Ishikawa (cell line): ENCODE measurements around the gene PEA15.

ENCODE experiments used
- CEBPB ChIP-seq: IDR thresholded peaks from 2 replicates; pipeline ENCODE4 v1.6.1; 2012
- CREB1 ChIP-seq: IDR thresholded peaks from 2 replicates; pipeline ENCODE4 v1.6.1; 2012; ENCODE audit warnings: low read depth
- EGR1 ChIP-seq: IDR thresholded peaks from 2 replicates; pipeline ENCODE4 v1.6.1; 2012
- EP300 ChIP-seq: IDR thresholded peaks from 2 replicates; pipeline ENCODE4 v1.6.1; 2012; ENCODE audit warnings: borderline replicate concordance
- FOXM1 ChIP-seq: IDR thresholded peaks from 2 replicates; pipeline ENCODE4 v1.6.1; 2012; ENCODE audit warnings: low read depth, borderline replicate concordance
- NFIC ChIP-seq: IDR thresholded peaks from 2 replicates; pipeline ENCODE4 v1.6.1; 2012
- RAD21 ChIP-seq: IDR thresholded peaks from 2 replicates; pipeline ENCODE4 v1.6.1; 2012; ENCODE audit warnings: low read depth
- TAF1 ChIP-seq: IDR thresholded peaks from 2 replicates; pipeline ENCODE4 v1.6.1; 2012; ENCODE audit warnings: low read depth, mild to moderate bottlenecking
- TCF12 ChIP-seq: IDR thresholded peaks from 2 replicates; pipeline ENCODE4 v1.6.1; 2012; ENCODE audit warnings: low read depth
- TEAD4 ChIP-seq: IDR thresholded peaks from 2 replicates; pipeline ENCODE4 v1.6.1; 2012
- YY1 ChIP-seq: IDR thresholded peaks from 2 replicates; pipeline ENCODE4 v1.6.1; 2012; ENCODE audit warnings: low read depth
- ZBTB7A ChIP-seq: IDR thresholded peaks from 2 replicates; pipeline ENCODE4 v1.6.1; 2012; ENCODE audit warnings: low read depth
- TF ChIP-seq, protein P1 (sequence below): IDR thresholded peaks from 2 replicates; pipeline ENCODE4 v1.6.1; 2012
- TF ChIP-seq, protein P2 (sequence below): IDR thresholded peaks from 2 replicates; pipeline ENCODE4 v1.6.1; 2012
- TF ChIP-seq, protein P3 (sequence below): IDR thresholded peaks from 2 replicates; pipeline ENCODE4 v1.6.1; 2012; ENCODE audit warnings: low read depth, mild to moderate bottlenecking

PEA15 gene

DNA sequence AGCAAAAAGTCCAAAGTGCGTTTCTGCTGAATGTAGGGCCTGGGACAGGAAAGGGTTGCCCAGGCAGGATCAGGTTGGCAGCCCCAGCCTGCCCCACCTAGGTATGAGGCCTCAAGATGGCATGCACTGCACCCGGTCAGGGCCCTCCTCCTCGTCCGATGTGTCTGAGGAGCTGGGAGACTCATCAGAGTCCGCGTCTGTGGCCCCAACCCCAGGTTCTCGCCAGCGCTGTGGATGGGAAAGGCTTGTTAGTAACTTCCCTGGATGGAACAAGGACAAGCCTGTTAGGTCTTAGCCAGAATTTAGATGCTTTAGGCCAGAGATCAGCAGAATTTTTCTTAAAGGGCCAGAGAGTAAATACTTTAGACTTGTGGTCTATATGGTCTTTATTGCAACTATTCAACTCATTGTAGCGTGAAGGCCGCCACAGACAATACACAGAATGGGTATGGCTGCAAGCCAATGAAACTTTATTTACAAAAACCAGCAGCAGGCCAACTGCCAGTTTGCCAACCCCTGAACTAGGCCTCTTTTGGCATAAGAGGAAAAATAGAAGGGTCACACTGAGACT, 12.4 kb downstream of the PEA15 start:
- 0 out of 2 replicates have a peak, but pooled peaks have one; percentile 32 for TF ChIP-seq FOXM1
- TF ChIP-seq TEAD4: peak; percentile 49
- peak; percentile 96 for TF ChIP-seq NFIC
- no peak for TF ChIP-seq CREB1
- TF ChIP-seq, protein P1, sequence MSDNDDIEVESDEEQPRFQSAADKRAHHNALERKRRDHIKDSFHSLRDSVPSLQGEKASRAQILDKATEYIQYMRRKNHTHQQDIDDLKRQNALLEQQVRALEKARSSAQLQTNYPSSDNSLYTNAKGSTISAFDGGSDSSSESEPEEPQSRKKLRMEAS: no peak
- peak; percentile 70; the same call in 1 of the 2 replicates for TF ChIP-seq EP300
- no peak; the same call in 1 of the 2 replicates for TF ChIP-seq RAD21
- TF ChIP-seq TCF12: peak; percentile 85
- no peak for TF ChIP-seq EGR1

DNA sequence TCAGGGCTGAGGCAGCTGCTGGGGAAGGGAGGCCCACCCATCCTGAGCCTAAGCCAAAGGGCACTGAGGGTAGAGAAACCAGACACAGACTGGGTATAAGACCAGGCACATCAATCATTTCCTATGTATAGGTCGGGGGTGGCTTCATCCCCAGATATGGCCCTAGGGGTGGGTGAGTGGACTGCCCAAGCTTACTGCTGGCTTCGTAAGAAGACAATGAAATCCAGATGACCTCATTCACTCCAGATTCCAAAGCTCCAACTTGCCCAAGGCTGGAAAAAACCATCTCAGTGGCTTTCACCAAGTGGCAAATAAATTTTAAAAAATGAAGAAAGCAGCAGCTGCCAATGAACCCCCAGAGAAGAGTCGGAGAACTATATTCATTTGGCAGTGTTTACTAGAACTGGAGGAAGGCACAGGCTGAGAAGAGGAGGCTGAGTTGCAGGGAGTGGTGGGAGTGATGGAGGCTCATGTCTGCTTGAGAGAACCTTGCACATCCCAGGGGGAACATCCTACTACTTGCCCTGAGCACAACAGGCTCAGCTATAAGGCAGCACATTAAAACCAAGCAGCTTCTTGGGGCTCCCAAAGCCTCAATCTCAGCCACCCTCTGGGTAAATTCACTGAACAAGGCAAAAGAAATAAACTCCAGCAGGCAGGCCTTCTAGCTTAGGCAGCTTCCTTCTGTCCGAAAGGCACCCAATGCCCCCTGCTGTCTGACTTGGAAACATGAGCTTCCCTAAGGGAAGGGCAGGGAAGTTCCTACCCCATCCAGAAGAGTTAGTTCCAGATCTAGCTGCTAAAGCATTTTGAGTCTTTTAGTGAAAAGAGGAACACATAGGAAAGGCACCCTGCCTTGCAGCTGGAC, 14.1 kb downstream of the PEA15 start:
- TF ChIP-seq ZBTB7A: no peak
- TF ChIP-seq RAD21: peak; percentile 74

DNA sequence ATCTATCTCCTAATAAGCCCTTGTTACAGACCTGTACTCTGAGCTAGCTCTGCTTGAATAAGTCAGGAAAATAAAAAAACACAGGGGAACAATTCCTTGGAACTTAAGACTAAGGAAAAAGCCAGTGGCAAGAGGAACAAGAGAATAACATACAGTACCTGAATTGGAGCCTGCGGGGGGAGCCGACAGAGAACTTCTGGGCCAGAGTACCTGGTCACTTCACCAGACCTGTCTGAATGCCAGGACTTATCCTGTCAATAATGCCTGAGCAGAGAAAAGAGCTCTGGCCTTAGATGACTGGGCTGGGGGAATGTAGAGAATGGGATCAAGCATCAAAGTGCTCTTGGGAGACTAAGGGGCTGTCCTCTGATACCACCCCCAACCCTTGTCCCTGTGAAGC, 15.1 kb downstream of the PEA15 start:
- TF ChIP-seq EP300: no peak
- TF ChIP-seq CEBPB: no peak

DNA sequence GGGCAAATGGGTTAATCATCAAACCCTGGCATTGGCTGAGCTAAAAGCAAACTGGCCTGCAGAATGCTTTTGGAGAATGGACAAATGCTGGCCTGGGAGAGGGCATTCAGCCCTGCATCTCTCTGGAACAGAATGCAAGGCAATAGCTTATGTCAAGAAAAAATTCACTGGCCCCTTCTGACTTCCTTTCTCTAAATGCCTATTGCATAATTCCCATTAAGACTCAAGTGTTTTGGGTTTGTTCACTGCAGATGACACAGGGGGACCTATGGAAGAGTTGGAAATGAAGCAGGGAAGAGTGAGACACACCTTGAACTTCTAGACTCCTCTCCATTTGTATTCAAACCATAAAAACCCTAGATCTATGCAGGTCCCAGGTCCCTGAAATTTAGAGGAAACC, 15.9 kb downstream of the PEA15 start:
- TF ChIP-seq ZBTB7A (no peak), EGR1 (no peak), TAF1 (no peak), TCF12 (no peak), CREB1 (no peak), EP300 (no peak), FOXM1 (no peak), NFIC (no peak), RAD21 (no peak), TEAD4 (no peak)
- TF ChIP-seq, protein P1: no peak
- TF ChIP-seq, protein P2, sequence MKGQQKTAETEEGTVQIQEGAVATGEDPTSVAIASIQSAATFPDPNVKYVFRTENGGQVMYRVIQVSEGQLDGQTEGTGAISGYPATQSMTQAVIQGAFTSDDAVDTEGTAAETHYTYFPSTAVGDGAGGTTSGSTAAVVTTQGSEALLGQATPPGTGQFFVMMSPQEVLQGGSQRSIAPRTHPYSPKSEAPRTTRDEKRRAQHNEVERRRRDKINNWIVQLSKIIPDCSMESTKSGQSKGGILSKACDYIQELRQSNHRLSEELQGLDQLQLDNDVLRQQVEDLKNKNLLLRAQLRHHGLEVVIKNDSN: no peak
- TF ChIP-seq, protein P3, sequence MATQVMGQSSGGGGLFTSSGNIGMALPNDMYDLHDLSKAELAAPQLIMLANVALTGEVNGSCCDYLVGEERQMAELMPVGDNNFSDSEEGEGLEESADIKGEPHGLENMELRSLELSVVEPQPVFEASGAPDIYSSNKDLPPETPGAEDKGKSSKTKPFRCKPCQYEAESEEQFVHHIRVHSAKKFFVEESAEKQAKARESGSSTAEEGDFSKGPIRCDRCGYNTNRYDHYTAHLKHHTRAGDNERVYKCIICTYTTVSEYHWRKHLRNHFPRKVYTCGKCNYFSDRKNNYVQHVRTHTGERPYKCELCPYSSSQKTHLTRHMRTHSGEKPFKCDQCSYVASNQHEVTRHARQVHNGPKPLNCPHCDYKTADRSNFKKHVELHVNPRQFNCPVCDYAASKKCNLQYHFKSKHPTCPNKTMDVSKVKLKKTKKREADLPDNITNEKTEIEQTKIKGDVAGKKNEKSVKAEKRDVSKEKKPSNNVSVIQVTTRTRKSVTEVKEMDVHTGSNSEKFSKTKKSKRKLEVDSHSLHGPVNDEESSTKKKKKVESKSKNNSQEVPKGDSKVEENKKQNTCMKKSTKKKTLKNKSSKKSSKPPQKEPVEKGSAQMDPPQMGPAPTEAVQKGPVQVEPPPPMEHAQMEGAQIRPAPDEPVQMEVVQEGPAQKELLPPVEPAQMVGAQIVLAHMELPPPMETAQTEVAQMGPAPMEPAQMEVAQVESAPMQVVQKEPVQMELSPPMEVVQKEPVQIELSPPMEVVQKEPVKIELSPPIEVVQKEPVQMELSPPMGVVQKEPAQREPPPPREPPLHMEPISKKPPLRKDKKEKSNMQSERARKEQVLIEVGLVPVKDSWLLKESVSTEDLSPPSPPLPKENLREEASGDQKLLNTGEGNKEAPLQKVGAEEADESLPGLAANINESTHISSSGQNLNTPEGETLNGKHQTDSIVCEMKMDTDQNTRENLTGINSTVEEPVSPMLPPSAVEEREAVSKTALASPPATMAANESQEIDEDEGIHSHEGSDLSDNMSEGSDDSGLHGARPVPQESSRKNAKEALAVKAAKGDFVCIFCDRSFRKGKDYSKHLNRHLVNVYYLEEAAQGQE: no peak

DNA sequence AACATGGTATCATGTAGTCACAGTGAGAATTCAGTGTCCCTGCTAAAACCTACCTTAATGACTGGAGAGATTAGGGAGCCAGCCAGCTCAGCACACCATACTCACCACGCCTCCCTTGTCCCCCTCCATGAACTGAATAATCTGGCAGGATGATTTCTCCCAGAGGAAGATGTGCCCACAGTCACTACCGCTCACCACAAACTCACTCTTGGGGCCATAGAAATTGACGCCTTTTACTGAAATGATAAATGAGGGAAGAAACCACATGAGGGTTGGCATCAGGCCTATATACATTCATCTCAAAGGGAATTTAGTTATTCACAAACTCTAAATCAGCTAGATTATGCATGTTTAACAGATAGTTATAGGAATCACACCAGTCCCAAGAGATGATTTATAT, 17.4 kb downstream of the PEA15 start:
- TF ChIP-seq CREB1 (no peak), RAD21 (no peak), CEBPB (no peak), YY1 (no peak)
- TF ChIP-seq, protein P3: no peak

DNA sequence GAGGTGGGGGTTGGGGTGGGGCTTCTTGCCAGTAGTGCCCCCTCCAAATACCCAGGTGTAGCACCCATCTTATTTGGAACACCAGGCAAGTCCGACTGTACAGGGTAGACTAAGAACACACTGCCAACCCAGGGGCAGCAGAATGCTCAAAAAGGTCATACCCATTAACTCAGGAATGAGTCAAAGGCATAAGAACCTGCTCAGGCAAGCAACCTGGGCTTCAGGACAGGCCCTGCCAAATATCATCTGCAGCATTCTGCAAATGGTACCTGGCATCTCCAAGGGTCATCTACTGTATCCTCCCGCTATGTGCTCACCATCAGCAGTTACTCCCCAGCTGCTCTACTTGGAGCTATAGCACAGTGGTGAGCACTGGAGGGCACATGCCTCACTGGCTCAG, 19.4 kb downstream of the PEA15 start:
- no peak for TF ChIP-seq TAF1
- TF ChIP-seq, protein P1: no peak
- TF ChIP-seq, protein P3: no peak
- TF ChIP-seq EP300: no peak
- TF ChIP-seq RAD21: no peak
- TF ChIP-seq TCF12: no peak
- TF ChIP-seq ZBTB7A: no peak
